ENCODE measurements around the gene MXI1.
"Not testable (repeated sequence)": the region's sequence is repeated elsewhere in the genome, so short reads cannot be mapped to it uniquely, and the experiment has no call there.

The MXI1 gene

DNA sequence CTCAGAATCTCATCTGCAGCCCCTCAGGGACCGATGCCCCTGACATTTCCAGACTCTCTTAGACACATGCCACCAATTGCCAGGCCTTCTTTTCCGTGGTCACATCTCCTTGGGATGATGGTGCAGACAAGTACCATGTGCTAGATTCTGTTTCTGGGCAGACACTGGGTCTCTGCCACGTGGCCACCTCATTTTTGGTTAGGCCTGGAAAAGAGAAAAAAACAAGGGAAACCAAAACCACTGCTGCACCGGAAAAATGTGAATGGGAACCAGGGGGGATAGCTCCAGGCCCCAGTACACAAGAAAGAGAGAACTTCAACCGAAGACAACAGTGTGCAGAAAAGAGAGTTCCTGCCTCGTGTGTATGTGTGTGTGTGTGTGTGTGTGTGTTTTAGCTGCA is 23.0 kb upstream of the MXI1 start:
- no peak for DNase-seq

DNA sequence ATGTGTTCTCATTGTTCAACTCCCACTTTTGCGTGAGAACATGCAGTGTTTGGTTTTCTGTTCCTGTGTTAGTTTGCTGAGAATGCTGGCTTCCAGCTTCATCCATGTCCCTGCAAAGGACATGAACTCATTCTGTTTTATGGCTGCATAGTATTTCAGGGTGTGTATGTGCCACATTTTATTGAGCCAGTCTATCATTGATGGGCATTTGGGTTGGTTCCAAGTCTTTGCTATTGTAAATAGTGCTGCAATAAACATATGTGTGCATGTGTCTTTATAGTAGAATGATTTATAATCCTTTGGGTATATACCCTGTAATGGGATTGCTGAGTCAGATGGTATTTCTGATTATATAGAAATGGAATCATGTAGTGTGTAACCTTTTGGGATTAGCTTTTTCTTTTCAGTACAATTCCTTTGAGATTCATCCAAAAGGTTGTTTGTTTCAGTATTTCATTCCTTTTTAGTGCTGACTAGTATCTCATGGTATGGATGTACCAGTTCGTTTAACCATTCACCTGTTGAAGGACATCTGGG is 21.7 kb upstream of the MXI1 start:
- not testable (repeated sequence) for DNase-seq

DNA sequence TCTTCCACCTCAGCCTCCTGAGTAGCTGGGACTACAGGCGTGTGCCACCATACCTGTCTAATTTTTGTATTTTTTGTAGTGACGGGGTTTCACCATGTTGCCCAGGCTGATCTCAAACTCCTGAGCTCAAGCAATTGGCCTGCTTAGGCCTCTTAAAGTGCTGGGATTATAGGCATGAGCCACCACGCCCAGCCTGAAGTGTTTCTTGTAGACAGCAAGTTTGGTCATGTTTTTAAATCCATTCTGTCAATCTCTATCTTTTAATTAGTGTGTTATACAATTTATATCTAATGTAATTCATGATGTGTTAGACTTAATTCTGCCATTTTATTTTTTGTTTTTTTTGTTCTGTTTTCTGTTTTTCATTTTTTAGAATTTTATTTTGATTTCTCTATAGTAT is 17.2 kb upstream of the MXI1 start:
- DNase-seq, result no peak

DNA sequence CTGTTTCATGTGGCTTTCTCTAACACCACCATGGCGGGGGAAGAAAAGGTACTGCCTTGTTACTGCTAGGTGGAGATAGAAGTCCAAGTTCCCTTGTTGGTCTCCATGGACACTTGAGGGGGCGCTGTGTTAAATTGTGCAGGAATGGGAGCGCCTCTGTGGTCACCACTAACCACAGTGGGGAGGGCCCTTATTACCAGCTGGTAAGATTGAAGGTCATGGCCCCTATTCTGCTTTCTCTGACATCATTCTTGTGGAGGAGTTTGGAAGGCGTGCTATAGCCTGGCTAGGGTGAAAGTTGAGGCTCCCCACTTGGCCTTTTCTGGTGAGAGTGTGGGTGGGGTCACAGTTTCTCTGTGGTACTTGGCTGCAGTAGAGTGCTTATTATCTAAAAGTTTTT is 14.9 kb upstream of the MXI1 start:
- DNase-seq, result no peak

DNA sequence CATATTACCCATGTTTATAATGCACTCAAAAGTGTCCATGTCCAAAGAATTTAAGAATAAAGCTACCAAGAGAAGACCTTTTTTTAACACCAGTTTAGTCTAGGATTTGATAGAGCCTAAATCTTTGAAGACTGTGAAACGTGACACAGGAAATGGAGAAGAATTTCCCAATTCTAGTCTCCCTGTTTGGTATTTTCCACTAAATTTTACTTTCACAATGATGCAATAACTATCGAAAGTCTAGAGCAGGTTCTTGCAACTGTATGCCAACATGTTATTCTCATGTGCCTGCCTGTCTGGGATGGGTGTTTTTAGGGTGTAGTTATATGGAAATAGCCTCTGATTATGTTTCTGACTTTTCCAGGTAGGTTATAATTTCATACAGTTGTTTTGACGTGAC is 6.9 kb upstream of the MXI1 start:
- DNase-seq, result no peak

DNA sequence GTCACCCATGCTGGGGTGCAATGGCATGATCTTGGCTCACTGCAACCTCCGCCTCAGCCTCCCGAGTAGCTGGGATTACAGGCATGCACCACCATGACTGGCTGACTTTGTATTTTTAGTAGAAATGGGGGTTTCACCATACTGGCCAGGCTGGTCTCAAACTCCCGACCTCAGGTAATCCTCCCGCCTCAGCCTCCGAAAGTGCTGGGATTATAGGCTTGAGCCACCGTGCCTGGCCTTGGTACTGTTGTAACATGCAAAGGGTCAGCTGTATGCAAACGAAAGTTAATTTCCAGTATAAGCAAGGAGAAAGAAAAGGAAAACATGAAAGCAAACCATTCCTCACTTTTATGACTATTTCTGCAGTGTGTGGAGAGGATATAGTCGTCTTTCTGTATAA is 6.4 kb upstream of the MXI1 start:
- not testable (repeated sequence) for DNase-seq

DNA sequence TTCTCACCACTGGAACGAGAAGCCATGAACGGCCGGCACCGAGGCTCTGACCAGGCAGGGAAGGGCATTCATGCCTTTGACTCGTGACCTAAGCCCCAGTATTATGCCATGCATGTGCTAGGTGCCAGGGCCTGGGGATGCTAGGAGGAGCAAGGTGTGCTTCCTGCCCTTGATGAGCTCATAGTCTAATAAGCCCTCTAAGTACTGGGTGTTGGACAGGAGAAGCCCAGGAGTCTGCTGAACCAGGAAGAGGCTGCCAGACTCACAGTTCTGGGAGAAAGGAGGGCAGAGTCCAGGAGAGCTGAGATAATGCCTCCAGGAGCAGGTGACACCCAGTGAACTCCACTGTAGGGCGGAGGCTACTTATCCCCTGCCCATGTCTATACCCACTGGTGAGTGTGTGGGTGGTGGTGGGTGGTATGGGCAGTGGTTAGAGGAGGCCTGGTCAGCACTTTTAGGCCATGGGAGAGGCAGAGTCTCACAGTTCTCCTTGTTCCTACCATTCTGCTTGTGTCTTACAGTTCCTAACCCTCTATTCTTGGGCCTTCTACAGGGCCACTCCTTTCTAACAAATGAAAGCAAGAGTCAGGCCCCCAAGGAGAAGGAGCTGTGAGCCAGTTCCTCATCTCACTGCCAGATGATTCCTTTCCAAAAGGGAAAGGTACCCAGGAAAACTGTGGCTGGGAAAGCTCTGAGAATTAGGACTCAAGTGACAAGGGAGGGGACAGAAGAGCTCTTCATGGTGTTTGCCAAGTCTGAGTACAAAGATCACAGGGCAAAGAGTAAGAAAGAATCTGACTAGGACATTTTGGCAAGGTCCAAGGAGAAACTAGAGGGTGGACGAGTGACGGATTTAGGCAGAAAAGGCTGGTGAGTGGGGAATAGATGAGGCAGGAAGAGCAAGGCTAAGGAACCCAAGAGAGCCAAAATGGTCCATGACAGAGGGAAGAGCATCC is 3.6 kb upstream of the MXI1 start:
- DNase-seq, result no peak

DNA sequence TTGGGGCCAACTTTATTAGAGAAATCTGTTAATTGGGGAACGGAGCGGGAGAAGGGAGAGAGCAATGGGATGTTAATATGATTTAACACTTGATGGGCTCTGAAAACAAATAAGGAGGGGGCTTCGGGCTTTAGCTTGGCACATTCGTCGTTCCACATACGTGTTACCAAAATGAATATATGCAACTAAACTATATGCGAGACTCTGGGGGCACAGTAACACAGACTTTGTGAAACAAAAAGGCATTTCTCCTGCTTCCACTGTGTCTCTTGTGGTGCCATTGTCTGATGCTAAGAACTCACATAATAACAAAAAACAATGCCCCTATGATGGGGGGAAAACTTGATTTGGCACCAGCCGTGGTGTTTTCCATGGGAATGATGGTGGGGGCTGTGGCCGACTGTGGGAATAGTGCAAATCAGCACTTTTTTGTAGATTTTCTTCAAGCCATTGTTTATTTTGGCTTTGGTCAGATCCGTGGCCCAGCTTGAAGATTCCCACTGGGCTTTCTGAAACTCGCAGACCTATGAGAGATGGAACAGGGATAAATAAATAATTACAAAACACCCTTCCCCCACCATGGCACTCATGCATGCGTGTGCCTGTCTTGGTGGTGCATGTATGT is 2.2 kb upstream of the MXI1 start:
- no peak for DNase-seq

DNA sequence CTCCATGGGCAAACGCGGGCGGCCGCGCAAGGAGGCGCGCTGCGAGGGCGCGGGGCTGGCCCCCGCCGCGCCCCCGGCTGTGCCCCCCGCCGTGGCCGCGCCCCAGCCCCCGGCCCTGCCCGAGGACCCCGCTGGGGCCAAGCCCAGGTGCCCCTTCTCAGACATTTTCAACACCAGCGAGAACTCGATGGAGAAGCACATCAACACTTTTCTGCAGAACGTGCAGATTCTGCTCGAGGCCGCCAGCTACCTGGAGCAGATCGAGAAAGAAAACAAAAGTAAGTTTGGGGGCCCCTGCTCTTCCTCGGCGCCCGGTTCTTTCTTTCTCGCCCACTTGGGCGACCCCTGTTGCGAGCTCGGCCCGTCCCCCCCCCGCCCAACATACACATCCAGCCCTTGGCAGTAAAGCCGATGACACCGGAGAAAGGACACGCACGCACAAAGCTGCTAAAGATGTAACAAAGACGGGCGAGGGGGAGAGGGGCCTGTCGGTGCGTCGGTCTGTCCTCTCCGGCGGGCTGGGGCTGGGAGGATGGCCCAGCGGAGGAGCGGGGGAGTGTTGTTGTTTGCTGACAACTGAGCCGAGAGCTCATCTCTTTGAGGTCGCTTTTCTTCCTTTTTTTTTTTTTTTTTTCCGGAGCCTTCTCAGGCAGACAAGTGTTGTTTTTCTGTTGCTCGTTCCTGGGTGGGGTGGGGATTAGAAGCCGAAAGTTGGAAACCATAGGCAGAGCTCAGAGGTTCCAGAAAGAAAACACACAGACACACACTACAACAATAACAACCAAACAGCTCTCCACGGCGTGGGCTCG is 604 bp downstream of the MXI1 start:
- DNase-seq, result no peak

DNA sequence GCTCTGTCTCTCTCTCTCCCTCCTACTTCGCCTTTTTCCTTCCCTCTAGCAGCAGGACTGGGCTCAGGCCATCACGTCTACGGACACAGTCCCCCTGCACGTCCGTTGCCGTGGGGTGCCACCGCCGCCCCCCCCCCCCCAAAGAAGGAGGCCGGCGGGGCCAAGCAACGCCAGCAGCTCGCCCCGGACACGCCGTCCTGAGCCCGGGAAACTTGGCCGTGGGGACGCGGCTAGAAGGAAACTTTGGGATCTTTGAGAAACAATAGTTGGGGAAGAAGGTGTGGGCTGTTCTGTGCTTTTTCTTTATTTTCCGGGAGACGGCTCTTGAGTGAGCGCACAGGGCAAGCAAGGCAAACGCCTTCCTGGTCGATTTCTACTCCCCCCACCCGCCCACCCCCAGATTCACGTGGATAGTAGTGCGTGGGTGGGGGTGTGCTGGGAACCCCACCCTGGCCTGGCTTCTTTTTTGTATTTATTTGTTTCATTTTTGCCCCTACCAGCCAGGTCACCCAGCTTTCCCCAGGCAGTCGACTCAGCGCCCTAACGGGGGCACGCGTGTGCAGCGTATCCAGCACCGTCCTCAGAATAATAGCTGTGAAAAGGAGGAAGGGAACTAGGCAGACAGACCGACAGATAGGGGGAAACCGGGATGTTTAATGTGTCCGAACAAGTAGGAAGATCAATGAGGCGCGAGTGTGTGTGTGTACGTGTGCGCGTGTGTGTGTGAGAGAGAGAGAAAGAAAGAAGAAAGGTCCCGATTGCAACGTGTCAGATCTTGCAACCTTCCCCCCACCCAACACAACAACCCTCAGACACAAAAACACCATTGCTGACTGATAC is 1.4 kb downstream of the MXI1 start:
- no peak for DNase-seq

DNA sequence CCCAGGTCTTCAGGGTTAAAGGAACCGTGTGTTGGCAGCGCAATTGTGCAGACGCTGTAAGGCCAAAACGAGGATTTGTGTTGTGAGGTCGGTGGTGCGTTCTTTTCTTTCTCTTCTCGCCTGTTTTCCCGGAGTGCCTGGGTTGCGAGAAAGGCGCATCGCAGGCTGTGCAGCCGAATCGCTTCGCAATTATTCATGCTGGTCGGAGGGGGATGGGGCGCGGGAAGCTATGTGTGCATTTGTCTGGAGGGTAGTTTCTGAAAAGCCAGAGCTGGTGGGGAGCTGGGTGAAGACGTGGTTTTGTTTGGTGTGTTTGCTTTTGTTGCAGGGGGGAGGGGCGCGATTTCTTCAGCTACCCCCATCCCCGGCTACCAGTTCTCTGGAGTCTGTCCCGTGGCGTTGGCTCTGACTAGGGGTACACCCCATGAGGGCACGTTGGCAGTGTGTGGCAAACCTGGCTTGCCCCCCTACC is 2.1 kb downstream of the MXI1 start:
- DNase-seq, result no peak

DNA sequence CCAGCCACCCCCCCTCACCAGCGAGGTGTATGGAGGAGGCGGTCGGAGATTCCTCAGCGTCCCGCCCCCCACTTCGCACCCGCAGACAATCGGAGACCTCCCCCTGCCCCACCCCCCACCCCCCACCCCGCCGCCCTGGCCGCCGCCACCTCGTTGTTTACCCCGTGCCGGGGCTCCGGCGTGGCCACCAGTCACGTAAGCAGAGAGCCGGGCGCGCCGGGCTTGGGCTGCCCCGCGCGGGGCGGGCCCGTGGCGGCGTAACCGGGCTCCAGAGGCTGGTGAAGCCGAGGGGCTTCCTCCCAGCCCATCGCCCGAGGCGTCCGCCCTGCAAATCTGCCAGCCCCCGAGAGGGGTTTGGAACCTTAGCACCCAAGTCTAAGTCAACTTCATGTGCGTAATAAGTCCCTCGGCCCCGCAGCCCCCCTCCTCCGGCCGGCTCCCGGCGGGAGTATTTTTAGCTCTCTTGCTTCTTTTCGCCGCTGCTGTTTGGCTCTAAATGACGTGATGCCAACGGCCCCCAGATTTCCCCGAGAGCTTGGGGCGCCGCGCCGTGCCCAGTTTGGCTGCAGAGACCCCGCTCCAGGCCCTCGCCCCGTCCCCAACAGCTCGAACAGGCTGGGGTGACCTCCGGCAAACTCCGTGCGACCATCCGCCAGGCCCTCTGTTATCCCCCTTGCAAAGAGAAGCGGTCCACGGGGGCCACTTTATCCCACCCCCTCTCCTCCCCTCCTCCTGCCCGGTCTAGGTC is 2.7 kb downstream of the MXI1 start:
- no peak for DNase-seq

DNA sequence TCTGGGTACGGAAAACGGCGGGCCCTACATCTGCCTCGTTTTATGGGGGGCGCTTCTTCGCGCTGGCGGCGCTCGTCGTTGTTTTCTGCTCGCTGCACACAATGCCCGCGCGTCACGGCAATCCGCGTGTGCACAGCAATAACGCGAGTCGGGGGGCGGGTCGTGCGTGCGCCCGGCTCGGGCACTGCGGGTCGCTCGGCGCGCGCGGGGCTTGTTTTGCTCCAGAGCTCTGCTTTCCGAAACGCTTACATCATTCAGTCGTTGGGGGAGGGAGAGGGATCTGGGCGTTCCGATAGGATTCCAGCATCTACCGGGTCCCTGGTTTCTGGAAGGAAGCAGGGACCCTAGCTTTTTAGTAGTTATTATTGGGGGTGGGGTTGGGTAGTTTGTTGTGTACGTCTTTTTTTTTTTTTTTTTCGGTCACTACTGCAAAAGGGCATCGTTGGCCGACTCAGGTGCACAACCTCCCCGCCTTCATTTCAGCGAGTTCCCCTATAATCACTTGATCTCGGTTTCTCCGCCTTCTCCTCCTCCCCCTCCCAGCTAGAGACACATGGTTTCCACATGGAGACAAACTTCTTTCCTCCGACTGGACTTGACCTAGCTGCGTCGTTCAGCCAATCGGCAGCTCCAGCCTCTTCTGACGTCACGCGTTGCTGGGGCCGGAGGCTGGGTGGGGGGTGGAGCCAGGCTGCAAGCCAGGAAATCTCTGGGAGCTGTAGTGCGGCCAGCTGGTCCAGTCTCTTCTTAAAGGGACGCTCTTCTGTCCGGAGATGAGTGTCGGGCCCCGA is 3.5 kb downstream of the MXI1 start:
- peak; percentile 82 for DNase-seq

DNA sequence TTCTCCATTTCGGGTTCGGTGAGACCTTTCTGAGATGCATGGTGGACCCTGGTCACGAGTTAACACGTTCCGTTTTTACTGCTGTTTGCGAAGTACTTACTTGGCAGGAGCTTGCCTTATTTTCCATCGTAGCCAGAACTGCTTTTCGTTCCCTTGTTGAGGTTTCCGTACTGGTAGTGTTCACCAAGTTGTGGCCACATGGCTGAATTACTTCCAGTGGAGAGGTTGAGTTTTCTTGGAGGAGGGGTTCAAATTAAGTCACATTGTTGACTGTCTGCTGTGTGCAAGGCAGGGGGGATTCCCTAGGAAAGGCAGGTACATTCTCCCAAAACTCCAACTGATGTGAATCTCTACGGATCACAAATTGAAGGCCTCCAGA is 4.0 kb downstream of the MXI1 start:
- DNase-seq, result no peak

DNA sequence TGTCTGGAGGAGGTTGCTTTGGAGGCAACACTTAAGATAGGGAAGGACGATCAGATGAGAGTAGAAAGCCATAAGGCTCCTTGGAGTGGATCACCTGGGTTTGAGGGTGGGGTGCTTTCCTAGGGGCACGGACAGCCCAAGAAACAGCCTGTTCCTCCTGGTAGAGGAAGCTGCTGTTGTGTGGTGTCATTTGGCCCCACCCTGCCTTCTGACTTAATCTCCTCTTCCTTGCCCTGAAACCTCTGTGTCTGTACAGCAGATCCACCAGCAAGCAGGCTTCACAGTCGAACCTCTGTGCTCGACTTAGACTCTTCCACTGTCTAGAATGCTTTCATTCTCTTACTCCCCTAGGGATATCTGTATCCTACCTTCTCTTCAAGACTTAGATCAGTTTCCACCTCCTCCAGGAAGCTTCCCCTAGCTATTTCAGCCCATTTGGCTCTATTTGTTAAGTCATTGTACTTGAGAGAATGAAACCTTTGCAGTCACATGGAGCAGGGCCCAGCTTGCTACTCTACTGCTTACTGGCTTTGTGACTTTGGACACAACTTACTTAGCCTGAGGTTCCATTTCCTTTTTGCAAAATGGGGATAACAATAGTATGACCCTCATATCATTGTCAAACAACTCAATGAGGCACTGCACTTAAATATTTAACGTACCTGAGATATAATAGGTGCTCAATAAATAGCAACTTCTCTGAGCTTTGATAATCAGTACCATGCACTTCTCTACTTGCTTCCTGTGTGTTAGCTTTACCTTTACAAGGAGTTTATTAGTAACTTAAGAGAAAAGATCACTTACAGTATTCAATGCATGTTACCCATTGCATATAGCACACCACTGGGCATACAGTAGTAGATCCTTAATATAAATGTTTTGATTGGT is 5.0 kb downstream of the MXI1 start:
- no peak for DNase-seq

DNA sequence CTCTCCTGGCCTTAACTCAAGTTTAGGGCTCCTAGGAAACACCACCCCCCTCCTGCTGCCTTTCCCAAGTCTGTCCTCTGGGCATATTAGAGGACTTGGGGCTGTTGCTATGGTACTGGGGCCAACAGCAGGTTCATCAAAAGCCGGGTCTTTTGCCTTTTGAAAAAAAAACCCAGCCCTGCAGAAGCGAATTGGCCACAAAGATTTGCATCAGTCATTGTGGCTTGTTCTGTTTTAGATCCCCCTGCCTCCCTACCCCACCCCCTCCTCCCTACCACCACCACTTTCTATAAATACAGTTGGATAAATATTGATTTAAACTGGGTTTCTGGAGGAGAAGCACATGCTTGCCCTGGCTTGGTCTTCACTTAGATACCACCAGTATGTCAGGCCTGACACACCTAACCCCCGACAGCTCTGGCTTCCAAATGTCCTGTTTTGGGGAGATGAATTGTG is 7.0 kb downstream of the MXI1 start:
- no peak for DNase-seq

DNA sequence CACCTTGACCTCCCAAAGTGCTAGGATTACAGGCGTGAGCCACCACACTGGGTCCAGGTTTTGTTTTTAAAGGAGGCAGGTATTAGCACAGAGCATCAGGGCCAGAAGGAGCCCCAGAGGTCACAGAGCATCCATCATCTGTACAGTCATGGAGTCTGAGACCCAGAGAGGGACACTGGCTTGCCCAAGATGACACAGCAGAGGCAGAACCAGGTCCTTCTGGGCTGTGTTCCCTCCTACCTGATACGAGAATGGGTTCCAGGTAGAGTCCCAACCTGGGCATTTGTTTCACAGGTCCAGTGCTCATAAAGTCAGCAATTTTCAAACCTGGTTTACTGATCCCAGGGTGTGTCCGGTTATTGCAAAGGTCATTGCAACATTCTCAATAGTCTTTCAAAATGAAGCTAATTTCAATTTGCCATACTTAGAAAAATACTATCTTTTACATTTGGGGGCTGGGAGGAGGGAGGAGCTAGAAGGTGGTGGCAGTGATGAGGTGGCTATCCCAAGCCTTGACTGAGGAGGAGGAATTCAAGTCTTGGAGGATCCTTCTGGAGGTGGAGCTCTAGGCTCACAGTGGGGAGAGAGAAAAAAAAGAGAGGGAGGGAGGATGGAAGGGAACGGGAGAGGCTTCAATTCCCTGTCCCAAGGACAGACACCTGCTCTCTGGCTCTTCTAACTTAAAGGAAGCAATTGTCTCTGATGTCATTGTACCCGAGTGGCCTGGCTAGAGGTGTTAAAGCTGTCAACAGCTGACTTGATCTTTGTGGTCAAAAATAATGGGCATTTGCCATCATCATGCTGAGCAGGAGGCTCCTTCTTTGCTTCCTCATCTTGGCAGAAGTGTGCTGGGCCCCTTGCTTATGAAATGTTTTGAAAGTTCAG is 8.1 kb downstream of the MXI1 start:
- no peak for DNase-seq

DNA sequence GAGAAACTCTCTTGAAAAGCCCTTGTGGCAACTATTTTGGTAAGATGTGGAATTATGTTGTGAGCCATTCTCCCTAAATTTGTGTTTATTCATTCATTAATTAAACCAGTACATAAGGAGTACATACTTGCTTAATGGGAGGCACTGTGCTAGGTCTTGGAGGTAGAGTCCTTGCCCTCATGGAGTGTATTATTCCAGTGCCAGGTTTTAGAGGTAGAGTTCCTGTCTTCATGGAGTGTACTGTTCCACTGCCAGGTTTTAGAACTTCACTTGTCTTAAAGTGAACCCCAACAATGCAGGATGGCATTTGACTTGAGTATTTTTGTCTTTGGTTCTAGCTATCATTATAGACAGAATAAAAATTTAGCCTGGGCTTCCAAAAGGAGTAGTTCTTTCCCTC is 8.8 kb downstream of the MXI1 start:
- no peak for DNase-seq

All from NCI-H774 (cell line).